SK-N-SH (cell line): Measurements from ENCODE around the gene AEBP1. TPM values are rescaled to one million over a fixed set of nuclear protein-coding genes. Genes with fewer than 3 reads are reported as not detected.

ENCODE experiments used
- CTCF ChIA-PET: fragments of 300-600, 350-600 bp; formaldehyde crosslinking; extraction: SDS; loops from one replicate; lab custom pipeline; 2021; lab: Yijun Ruan, JAX
- POLR2A ChIA-PET: fragments of 350-600 bp; sonication (Branson Sonifier 250); formaldehyde crosslinking; extraction: SDS; loops from one replicate; lab custom pipeline; 2020; ENCODE audit warnings: antibody characterized with exemption, inconsistent platforms; lab: Yijun Ruan, JAX
- DNase-seq: peaks from one replicate; pipeline ENCODE4 v3.0.0; 2012
- H2AFZ ChIP-seq: fragments of 200-600 bp; sonication (generic); 2 replicates; pipeline ENCODE4 v1.8.1; 2016; ENCODE audit warnings: antibody characterized with exemption, mild to moderate bottlenecking, low read depth
- H3F3A ChIP-seq: fragments of 200-600 bp; sonication (generic); replicated peaks from 2 replicates; pipeline ENCODE3; 2016; ENCODE audit warnings: antibody characterized with exemption, mild to moderate bottlenecking; ENCODE audit not compliant: insufficient read depth
- H3K27ac ChIP-seq, 2 experiments: fragments of 200-500 bp in 1 of 2; fragments of 200-600 bp in 1 of 2; sonication (Bioruptor generic) in 1 of 2; sonication (generic), shearing (Covaris generic) in 1 of 2; 2 replicates each; pipeline versions ENCODE4 v1.5.1 to v1.6.1; 2014 to 2016; ENCODE audit warnings: low read depth in 2 of 2, inconsistent platforms in 1 of 2, low read length in 1 of 2, mild to moderate bottlenecking in 1 of 2, mixed read lengths in 1 of 2
- H3K27me3 ChIP-seq: fragments of 200-600 bp; sonication (generic), shearing (Covaris generic); 2 replicates; pipeline ENCODE4 v1.6.1; 2016; ENCODE audit warnings: mixed run types; ENCODE audit not compliant: insufficient read depth
- H3K36me3 ChIP-seq, 2 experiments: fragments of 200-500 bp in 1 of 2; fragments of 200-600 bp in 1 of 2; sonication (Bioruptor generic) in 1 of 2; sonication (generic) in 1 of 2; replicated peaks in 1 of 2; 2 replicates each; pipeline versions ENCODE3 to v1.5.1; 2014 to 2016; ENCODE audit warnings: low read length in 1 of 2, mild to moderate bottlenecking in 1 of 2; ENCODE audit not compliant: insufficient read depth in 2 of 2, control insufficient read depth in 1 of 2
- H3K4me1 ChIP-seq, 2 experiments: fragments of 200-500 bp in 1 of 2; fragments of 200-600 bp in 1 of 2; sonication (Bioruptor generic) in 1 of 2; sonication (generic), shearing (Covaris generic) in 1 of 2; 2 replicates each; pipeline versions ENCODE4 v1.5.1 to v1.6.1; 2014 to 2016; ENCODE audit warnings: low read depth in 1 of 2, low read length in 1 of 2, mixed run types in 1 of 2; ENCODE audit not compliant: insufficient read depth in 2 of 2, control insufficient read depth in 1 of 2
- H3K4me2 ChIP-seq: fragments of 200-600 bp; sonication (generic), shearing (Covaris generic); 2 replicates; pipeline ENCODE4 v1.6.1; 2017; ENCODE audit warnings: mixed run types
- H3K4me3 ChIP-seq, 2 experiments: fragments of 200-500 bp in 1 of 2; fragments of 200-600 bp in 1 of 2; sonication (Bioruptor generic) in 1 of 2; sonication (generic), shearing (Covaris generic) in 1 of 2; 2 replicates each; pipeline versions ENCODE4 v1.5.1 to v1.8.1; 2014 to 2016; ENCODE audit warnings: low read depth in 2 of 2, inconsistent platforms in 1 of 2, low read length in 1 of 2, mild to moderate bottlenecking in 1 of 2, mixed read lengths in 1 of 2, moderate library complexity in 1 of 2
- H3K79me2 ChIP-seq: fragments of 200-600 bp; sonication (generic); 2 replicates; pipeline ENCODE4 v1.8.1; 2017; ENCODE audit warnings: mild to moderate bottlenecking; ENCODE audit not compliant: insufficient read depth
- H3K9ac ChIP-seq: fragments of 200-600 bp; sonication (generic); 2 replicates; pipeline ENCODE4 v1.6.1; 2017; ENCODE audit warnings: mixed run types
- H3K9me2 ChIP-seq: fragments of 200-600 bp; sonication (generic); 2 replicates; pipeline ENCODE4 v1.6.1; 2017; ENCODE audit warnings: mixed run types
- H3K9me3 ChIP-seq: fragments of 200-600 bp; sonication (generic); 2 replicates; pipeline ENCODE4 v1.6.1; 2017; ENCODE audit warnings: mixed run types, mild to moderate bottlenecking, moderate library complexity
- H4K20me1 ChIP-seq: fragments of 200-600 bp; sonication (generic); 2 replicates; pipeline ENCODE4 v1.6.1; 2017; ENCODE audit warnings: mild to moderate bottlenecking, mixed run types; ENCODE audit not compliant: insufficient read depth
- CTCF ChIP-seq: fragments of 200-600 bp; sonication (generic); IDR thresholded peaks from 2 replicates; pipeline ENCODE4 v1.6.1; 2017; ENCODE audit warnings: antibody characterized with exemption, mild to moderate bottlenecking, moderate library complexity
- ELF1 ChIP-seq: IDR thresholded peaks from 2 replicates; pipeline ENCODE4 v1.4.0; 2012
- EP300 ChIP-seq, 2 experiments: IDR thresholded peaks; 2 replicates each; pipeline versions ENCODE4 v1.4.0 to v1.6.1; 2012; ENCODE audit warnings: borderline replicate concordance in 1 of 2, low read depth in 1 of 2, low read length in 1 of 2
- GATA2 ChIP-seq: sonication (generic); formaldehyde crosslinking; IDR thresholded peaks from 2 replicates; pipeline ENCODE4 v1.5.0; 2020; ENCODE audit warnings: mild to moderate bottlenecking, missing genetic modification reagents
- JUND ChIP-seq: IDR thresholded peaks from 2 replicates; pipeline ENCODE4 v1.4.0; 2012
- MAX ChIP-seq: IDR thresholded peaks from 2 replicates; pipeline ENCODE4 v1.4.0; 2012; ENCODE audit warnings: low read depth
- MEF2A ChIP-seq: IDR thresholded peaks from 2 replicates; pipeline ENCODE4 v1.4.0; 2012; ENCODE audit warnings: low read depth, borderline replicate concordance
- NRF1 ChIP-seq: IDR thresholded peaks from 2 replicates; pipeline ENCODE4 v1.6.1; 2012; ENCODE audit warnings: low read depth, mild to moderate bottlenecking, low read length
- POLR2AphosphoS5 ChIP-seq: IDR thresholded peaks from 2 replicates; pipeline ENCODE4 v1.6.1; 2012; ENCODE audit warnings: low read depth, low read length
- RCOR1 ChIP-seq: fragments of 150-350 bp; IDR thresholded peaks from 2 replicates; pipeline ENCODE4 v1.6.1; 2017; ENCODE audit warnings: antibody characterized with exemption, low read length
- REST ChIP-seq: IDR thresholded peaks from 2 replicates; pipeline ENCODE4 v1.6.1; 2012; ENCODE audit warnings: mild to moderate bottlenecking, low read depth, low read length, moderate library complexity
- RFX5 ChIP-seq: IDR thresholded peaks from 2 replicates; pipeline ENCODE4 v1.6.1; 2012; ENCODE audit warnings: mild to moderate bottlenecking, improper control_type of control experiment, low read length
- SIN3A ChIP-seq: IDR thresholded peaks from 2 replicates; pipeline ENCODE4 v1.6.1; 2012; ENCODE audit warnings: low read depth, mild to moderate bottlenecking, low read length, moderate library complexity, borderline replicate concordance
- SMC3 ChIP-seq: IDR thresholded peaks from 2 replicates; pipeline ENCODE4 v1.6.1; 2012; ENCODE audit warnings: low read depth, low read length, improper control_type of control experiment
- TAF1 ChIP-seq: IDR thresholded peaks from 2 replicates; pipeline ENCODE4 v1.6.1; 2012; ENCODE audit warnings: low read depth, mild to moderate bottlenecking, low read length, moderate library complexity, borderline replicate concordance
- USF1 ChIP-seq: IDR thresholded peaks from 2 replicates; pipeline ENCODE4 v1.4.0; 2012; ENCODE audit warnings: low read depth, borderline replicate concordance
- USF2 ChIP-seq: fragments of 150-350 bp; IDR thresholded peaks from 2 replicates; pipeline ENCODE4 v1.6.1; 2017; ENCODE audit warnings: antibody characterized with exemption, low read length, low read depth, borderline replicate concordance
- YY1 ChIP-seq: IDR thresholded peaks from 2 replicates; pipeline ENCODE4 v1.4.0; 2012; ENCODE audit warnings: low read depth, mild to moderate bottlenecking
- WGBS: methylation state at CpG from one replicate; pipeline ENCODE4 v1.1.6; 2017; ENCODE audit warnings: low lambda C conversion rate; 5-methylcytosine and 5-hydroxymethylcytosine counted together
- polyA plus RNA-seq, 3 experiments: library from polyadenylated mRNA; depleted of rRNA; stranded (reverse); fragments of >200 nt; gene quantifications; 2 replicates each; pipeline ENCODE4 v1.2.3, GENCODE V29; 2012

AEBP1 gene
- polyA plus RNA-seq, 1 of the 3 experiments (the other 2 are of a cell fraction), result 105 TPM

- Histone ChIP-seq H3K9me3 (no peaks in the 10 kb centered on the region), H2AFZ (no peak overlapping the region), H3K27me3 (no peaks in the 10 kb centered on the region), H3K4me3 (peak overlapping the region; percentile 71 to 92; a peak in 2 of 4 replicates), H3K36me3 (peaks cover 20 to 36% of the 10 kb centered on the region in 2 experiments), H3K9me2 (no peaks in the 10 kb centered on the region), H4K20me1 (no peaks in the 10 kb centered on the region), H3K27ac (peak overlapping the region in 1 of 2 experiments; percentile 63; a peak in 1 of 4 replicates), H3K79me2 (peaks cover 43% of the 10 kb centered on the region), H3F3A (peaks cover 11% of the 10 kb centered on the region)
- no peak for DNase-seq
- TF ChIP-seq JUND, result no peak
- TF ChIP-seq REST, result no peak
- TF ChIP-seq EP300 (IDR thresholded peaks at IDR 0.05; ENCODE audit: borderline replicate concordance in 1 of 2, low read depth in 1 of 2, low read length in 1 of 2), result no peak
- no peak for TF ChIP-seq YY1
- no peak for TF ChIP-seq GATA2 (CRISPR knock-in tag)
- TF ChIP-seq SMC3, result no peak
- no peak for TF ChIP-seq ELF1
- no peak for TF ChIP-seq POLR2AphosphoS5
- TF ChIP-seq, all 33 proteins: peak for 0
- ChIA-PET POLR2A (interaction anchor here (1.7 to 3.2 kb wide), 3 partner anchors 10 to 56 kb away, joined by 5 to 18 read pairs (median 9); partner anchors contain the start of genes AEBP1 and PGAM2), CTCF (interaction anchor here (1.0 to 3.3 kb wide), 7 partner anchors 11 to 79 kb away, joined by 3 to 15 read pairs (median 6); partner anchors contain the start of genes AEBP1 and YKT6)
- 93% methylated on average over 12 of the region's 12 CpGs for WGBS
- Histone ChIP-seq H3K4me1 (peaks cover 7 to 20% of the 10 kb centered on the region in 2 experiments; a peak in 3 of 4 replicates), H3K9ac (peak overlapping the region; percentile 84; the same call in 1 of the 2 replicates), H3K4me2 (peak overlapping the region; percentile 99)
Measured at GRCh38 chr7:44121761-44122420, 17.7 kb downstream of the AEBP1 start.

GRCh38 chr7:44122529-44122928 lies 18.4 kb downstream of the AEBP1 start:
- H3K79me2 ChIP-seq, result peaks cover 43% of the 10 kb centered on the region
- peaks cover 7 to 20% of the 10 kb centered on the region in 2 experiments; a peak in 3 of 4 replicates for H3K4me1 ChIP-seq
- H3K9me3 ChIP-seq, result no peaks in the 10 kb centered on the region
- peak; percentile 51 for DNase-seq
- H4K20me1 ChIP-seq, result no peaks in the 10 kb centered on the region
- peaks cover 11% of the 10 kb centered on the region for H3F3A ChIP-seq
- peak overlapping the region; percentile 63 to 68 for H3K27ac ChIP-seq
- H3K36me3 ChIP-seq, result peaks cover 20 to 31% of the 10 kb centered on the region in 2 experiments
- ChIA-PET CTCF (interaction anchor here (0.6 to 3.3 kb wide), 16 partner anchors 8 to 113 kb away, joined by 3 to 15 read pairs (median 3); partner anchors contain the start of genes AEBP1 and YKT6), POLR2A (interaction anchor here (1.2 to 3.2 kb wide), 9 partner anchors 9 to 78 kb away, joined by 3 to 18 read pairs (median 5); partner anchors contain the start of genes AEBP1, PGAM2 and YKT6)
- peak overlapping the region; percentile 99 for H3K4me2 ChIP-seq
- H3K9me2 ChIP-seq, result no peaks in the 10 kb centered on the region
- H3K27me3 ChIP-seq, result no peaks in the 10 kb centered on the region
- H2AFZ ChIP-seq, result no peak overlapping the region
- 37% methylated on average over 1 of the region's 1 CpG for WGBS
- H3K4me3 ChIP-seq, result peak overlapping the region; percentile 71 to 92
- H3K9ac ChIP-seq, result peak overlapping the region; percentile 84
- TF ChIP-seq USF2, result no peak
- TF ChIP-seq RFX5, result no peak
- no peak for TF ChIP-seq SIN3A
- no peak for TF ChIP-seq USF1
- no peak for TF ChIP-seq EP300 (IDR thresholded peaks at IDR 0.05; ENCODE audit: borderline replicate concordance in 1 of 2, low read depth in 1 of 2, low read length in 1 of 2)
- TF ChIP-seq SMC3, result no peak
- no peak for TF ChIP-seq JUND
- no peak for TF ChIP-seq MAX
- TF ChIP-seq CTCF, result no peak
- no peak for TF ChIP-seq TAF1
- no peak for TF ChIP-seq RCOR1
- no peak for TF ChIP-seq GATA2 (CRISPR knock-in tag)
- TF ChIP-seq NRF1, result no peak
- TF ChIP-seq YY1, result no peak
- no peak for TF ChIP-seq MEF2A
